HG03520 (cell line): Measurements from ENCODE around the gene DNAJC5G.
"Not testable (repeated sequence)": the region's sequence is repeated elsewhere in the genome, so short reads cannot be mapped to it uniquely, and the experiment has no call there.

Source experiments
- ATAC-seq: cut with Tn5 transposase; IDR thresholded peaks from one replicate; pipeline ENCODE4 v1.9.1; 2021; ENCODE audit warnings: mild to moderate bottlenecking, moderate library complexity; ENCODE audit not compliant: unreplicated experiment

The DNAJC5G gene

DNA sequence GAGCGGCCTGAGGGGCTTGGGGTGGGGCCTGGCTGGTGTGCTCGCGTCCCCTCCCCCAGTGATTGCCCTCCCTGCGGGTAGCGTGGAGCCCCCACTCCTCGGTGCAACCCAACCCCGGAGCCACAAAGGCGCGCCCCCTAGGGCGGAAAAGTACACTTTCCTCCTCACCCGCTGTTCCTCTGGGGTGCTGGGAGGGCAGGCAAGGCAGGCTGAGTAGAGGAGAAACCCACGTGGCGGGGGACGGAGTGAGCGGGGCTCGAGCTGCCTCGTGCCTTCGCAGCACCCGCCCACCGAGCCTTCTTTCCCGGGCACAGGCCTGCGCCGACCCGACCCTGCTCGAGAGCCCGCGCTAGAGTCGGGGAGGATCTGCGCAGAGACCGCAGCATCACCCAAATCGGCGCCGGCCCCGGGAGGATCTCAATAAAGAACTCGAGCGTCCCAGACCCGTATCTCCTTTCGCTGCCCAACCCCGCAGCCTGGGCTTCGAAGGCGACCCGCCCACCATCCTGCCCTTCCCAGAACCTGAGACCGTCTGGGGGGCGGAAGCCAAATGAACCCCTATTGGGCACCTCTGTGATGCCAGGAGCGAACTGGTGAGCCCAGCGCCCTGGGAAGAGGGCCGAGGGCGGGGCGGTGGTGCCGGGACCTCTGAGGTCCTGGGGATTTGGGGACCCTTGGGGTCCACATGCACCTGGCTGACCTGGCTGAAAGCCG lies 31.5 kb downstream of the DNAJC5G start:
- ATAC-seq = no peak

DNA sequence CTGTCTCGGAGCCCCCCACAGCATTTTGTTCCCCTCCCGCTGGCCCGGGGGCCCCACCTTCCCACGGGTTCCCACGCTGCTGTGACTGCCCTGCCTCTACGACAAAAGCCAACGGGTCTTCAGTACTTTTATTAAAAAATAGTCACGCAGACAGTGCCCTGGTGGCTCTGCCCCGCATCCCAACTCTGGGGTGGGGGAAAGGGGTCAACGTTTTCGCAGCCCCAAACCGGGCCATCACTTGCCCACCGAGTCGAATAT lies 32.0 kb downstream of the DNAJC5G start:
- ATAC-seq = no peak

DNA sequence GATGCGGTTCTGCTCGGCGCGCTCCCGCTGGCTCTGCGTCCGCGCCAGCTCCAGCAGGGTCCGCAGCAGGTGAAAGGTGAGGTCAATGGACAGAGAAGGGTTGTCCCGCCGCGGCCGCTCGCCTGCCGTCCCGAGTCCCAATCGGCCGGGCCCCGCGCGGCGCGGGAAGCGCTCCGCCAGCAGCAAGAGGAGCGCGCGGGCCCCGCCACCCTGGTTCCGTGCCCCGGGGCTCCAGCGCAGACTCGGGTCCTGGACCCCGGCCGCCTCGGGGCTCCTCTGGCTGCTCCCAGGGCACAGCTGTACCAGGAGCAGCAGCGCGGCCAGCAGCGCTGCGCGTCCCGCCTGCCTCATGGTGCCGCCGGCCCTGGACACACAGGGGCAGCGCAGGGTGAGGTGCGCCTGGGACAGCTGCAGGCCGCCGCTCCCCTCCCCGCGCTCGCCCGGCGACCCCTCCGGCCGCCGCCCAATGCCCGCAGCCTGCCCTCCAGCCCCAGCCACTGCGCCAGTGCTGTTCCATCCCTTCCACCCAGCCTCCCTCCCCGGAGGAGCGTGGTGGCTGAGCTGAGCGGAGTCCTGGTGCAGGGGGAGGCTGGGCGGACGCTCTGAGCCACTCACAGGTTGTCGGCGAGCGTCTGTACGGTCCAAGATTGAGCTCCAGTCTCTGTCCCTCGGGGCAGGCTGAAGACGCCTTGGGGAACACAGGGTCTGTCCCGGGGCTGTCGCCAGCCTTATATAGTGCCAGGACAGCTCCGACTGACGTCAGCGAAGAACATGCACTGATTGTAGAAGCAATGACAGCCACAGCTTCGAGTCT lies 32.5 kb downstream of the DNAJC5G start:
- no peak for ATAC-seq

DNA sequence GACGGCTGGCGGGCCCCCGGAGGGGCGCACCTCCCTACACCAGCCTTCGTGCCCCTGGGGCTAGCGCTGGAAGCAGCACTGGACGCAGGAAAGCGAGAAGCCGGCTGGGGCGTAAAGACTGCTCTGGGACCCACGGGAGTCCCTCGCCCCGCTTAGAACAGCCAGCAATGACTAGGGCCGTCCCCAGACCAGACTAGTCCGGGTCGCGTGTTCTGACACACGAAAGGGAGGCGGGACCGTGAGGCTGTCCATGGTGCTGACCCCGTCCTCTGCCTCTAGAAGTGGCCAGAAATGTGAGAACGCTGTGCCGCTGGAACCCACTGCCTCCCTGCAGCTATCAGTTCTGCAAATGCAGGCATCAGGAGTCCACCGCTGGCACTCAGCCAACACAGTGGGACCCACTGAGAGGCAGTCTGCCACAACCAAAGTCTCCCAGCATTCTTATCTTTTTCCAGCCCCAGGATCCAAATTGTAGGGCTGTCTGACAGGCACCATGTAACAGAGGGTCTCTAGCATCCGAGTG lies 33.2 kb downstream of the DNAJC5G start, which contains the start of gene UCN:
Gene UCN, minus strand, starts transcription at position 87 of the 523 bp plus-strand sequence. CDS start 550 bp downstream, outside the sequence.
- ATAC-seq = no peak

DNA sequence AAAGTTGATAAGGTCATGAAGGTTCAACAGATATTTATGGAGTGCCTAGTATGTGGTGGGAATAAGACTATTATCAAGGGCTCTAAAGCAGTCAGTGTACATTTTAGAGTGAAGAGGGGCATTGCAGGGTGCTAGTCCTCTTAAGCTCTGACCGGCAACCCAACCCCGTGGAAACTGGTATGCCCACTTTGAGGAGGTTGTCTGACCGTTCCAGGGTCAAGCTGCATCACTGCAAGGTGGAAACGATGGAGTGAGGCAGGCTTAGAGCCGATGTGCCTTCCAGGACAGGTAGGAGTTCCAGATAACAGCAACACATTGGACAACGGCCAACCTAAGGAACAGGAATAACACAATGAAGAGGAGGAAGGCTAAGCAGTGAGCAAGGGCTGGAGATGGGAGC lies 34.4 kb downstream of the DNAJC5G start:
- no peak for ATAC-seq

DNA sequence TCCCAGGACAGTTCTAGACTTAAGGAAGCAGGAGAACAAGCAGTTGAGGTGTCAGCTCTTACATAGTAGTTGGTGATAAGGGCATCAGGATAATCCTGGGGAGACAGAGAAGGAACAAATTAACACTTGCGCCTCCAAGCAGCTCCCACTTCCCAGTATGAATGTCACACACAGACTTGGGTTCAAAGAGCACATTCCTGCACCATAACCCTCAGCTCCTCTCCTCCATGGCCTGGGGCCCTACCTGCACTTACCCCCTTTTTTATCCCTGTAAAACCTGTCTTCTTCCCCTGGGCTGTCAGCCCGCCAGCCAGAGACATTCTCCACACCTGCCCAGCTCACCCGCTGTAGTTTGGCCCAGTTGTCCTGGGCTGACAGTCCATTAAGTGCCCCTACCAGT lies 36.9 kb downstream of the DNAJC5G start:
- ATAC-seq = no peak

DNA sequence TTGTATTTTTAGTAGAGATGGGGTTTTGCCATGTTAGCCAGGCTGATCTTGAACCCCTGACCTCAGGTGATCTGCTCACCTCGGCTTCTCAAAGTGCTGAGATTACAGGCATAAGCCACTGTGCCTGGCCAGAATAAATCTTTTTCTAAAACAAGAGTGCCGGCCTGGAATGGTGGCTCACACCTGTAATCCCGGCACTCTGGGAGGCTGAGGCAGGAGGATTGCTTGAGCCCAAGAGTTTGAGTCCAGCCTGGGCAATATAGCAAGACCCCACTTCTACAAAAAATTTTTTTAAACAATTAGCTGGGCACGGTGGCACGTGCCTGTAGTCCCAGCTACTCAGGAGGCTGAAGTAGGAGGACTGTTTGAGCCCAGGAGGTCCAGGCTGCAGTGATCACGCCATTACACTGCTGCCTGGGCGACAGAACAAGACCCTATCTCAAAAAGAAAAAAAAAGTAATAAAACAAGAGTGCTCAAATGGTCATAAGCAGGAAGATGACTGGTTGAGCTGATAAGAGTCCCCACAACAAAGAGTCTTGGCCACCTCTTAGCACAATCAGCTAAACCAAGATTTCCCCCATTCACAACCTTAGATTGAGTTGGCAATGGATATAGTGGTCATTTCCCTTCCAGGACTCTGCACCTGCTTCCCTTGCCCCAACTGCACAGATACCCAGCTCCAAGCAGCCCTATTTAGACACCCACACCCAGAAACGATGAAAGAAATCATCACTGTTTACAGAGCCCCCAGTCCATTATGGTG lies 38.8 kb downstream of the DNAJC5G start:
- no peak for ATAC-seq

DNA sequence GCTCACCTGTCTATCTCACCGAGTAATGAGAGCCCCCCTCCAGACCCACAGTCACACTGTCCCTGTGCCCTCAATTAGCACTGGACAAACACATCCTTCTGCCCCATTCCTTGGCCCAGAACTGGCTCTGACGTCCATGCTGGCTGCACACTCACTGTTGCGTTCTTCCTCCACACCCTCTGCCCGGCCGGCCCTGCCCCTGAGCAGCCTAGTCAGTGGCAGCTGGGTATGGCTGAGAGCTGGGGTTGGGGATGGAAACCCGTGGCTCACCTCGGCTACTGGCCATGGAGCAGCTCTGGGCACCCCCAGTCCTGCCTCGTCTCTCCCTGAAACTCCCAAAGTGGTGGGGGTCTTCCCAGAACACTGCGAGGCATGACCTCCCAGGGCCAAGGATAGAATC lies 39.5 kb downstream of the DNAJC5G start:
- no peak for ATAC-seq

DNA sequence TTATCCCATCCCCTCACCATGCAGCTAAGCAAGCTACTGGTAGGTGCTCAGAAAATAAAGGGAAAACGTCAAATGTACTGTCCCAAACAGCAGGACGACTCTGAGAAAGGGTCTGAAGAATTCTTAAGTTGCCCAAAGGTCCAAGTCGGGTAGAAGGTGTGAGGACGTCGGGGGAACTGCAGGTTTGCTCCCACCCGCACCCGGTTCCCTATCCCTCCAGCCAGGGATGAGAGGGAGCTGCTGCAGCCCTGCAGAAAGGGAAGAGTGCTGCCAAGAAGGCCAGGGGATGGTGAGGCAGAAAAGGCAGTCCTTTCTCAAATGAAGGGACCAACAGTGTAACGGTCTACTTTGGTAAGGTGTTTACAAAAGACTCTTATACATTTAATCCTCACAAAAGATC lies 39.9 kb downstream of the DNAJC5G start:
- ATAC-seq = no peak

DNA sequence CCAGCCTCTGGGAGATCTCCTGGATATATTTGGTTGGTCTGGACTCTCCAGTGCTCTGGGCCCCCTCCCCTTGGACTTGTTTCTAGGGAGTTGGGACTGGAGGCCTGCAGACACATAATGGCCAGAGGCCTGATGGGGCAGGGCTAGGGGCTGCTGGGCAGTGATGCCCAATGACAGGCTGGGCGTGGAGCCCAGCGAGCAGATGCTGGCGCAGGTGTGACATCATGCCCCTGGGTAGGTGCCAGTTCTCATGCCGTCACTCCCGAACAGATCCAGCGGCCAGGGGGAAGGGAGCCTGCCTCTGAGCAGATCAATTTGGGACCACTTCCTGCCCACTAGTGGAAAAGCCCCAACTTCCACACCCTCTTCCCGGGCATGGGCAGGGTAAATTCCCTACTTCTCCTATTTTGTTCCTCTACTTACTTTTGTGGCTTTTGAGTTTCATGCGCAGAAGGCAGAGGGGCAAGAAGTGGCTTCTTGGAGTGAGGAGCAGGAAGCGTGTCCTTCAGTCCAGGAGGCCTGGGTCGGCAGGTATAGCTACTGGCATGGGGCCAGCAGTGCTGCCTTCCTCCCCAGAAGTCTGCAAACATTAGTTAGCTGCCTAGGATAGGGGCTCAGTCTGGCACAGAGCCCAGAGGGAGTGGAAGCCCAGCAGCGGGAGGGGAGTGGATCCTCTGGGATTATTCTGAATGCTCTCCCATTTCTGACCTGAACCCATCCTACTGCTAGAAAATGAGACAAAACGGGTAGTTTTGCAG lies 41.6 kb downstream of the DNAJC5G start:
- no peak for ATAC-seq

DNA sequence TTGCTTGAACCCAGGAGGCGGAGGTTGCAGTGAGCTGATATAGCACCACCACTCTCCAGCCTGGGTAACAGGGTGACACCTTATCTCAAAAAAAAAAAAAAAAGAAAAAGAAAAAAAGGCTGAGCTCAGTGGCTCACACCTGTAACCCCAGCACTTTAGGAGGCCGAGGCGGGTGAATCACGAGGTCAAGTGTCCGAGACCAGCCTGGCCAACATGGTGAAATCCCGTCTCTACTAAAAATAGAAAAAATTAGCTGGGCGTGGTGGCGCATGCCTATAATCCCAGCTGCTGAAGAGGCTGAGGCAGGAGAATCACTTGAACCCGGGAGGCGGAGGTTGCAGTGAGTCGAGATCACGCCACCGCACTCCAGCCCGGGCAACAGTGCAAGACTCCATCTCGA lies 44.6 kb downstream of the DNAJC5G start:
- not testable (repeated sequence) for ATAC-seq

DNA sequence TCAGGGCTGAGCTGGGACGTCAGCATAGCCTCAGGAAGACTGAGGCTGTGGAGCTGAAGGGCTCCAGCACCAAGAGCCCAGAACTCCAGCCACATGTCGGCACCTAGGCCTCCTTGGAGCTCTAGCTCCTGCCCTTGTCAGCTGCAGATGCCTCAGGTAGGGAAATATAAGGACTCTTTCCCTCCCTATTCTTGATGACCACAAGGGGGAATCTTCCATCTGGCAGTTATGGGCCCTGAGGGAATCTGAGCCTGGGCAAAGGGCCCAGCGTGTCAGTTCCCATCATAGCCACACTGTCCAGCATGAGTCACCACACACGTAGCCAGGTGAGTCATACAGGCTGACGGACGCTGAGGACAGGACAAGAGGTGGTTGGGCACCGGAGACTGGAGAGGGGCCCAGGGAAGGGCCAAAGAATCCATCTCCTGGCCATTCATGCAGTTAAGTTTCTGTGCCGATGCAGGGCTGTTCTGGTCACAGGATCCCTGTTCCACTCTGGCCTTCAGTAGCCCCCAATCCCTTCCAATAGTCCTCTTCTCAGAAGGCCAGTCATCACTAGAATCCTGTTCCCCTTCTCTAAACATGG lies 45.8 kb downstream of the DNAJC5G start:
- no peak for ATAC-seq

DNA sequence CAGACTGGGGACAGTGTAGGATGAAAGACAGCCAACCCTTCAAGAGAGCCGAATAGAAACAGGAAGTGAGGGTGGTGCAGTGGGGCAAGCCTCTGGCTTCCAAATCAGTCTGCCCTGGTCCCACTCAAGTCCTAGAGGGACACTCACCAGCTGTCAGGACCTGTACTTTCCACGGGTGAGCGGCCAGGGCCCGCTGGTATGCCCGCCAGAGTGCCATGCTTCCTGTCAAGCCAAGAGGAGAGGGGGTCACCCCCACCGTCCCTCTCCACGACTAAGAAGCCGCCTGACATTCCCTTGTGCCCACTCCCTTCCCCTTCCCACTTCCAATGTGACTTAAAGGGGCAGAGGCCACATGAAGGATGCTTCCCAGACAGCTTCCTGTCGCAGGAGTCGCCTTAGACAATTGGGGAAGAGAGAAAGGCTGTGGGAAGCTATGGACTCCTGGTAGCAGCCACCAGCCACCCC lies 47.1 kb downstream of the DNAJC5G start:
- no peak for ATAC-seq

DNA sequence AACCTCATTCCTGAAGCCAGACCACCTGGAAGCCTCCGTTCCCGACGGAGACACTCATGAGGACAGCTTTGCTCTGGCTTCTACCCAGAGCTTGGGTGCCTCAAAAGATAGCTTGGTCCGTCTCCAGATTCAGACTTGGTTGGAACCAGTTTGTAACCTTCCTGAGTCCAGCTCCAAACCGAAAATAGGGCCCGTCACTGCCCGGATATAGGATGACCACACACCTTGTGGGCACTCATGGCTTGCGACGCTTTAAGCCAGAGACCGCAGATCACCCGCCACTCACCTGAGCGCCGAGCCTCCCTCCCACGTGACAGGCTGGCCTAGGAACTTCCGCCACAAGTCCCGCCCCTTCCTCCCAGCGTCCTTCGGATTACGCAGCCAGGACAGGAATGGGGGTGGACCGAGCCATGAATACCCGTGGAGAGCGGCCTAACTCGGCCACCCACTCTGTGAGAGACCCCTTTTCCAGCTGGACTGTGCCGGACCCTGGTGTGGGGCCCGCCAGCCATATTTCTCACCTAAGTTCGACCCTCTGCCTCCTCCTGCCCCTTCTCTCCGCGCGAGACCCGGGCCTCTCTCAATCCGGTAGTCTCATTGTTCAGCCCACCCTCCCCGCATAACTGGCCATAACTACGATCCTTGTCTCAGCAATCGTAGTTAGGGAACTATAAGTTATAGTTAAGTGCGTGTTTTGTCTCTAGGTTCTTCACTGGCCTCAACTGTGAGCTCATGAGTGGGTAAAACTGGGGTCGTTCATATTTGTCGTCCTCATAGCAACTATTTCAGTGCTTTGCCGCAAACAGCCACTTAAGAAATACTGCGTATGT lies 47.7 kb downstream of the DNAJC5G start, which contains the start of gene MPV17:
Gene MPV17, minus strand, starts transcription at position 332 of the 830 bp plus-strand sequence. CDS start 580 bp downstream, outside the sequence.
- ATAC-seq = peak; percentile 89

DNA sequence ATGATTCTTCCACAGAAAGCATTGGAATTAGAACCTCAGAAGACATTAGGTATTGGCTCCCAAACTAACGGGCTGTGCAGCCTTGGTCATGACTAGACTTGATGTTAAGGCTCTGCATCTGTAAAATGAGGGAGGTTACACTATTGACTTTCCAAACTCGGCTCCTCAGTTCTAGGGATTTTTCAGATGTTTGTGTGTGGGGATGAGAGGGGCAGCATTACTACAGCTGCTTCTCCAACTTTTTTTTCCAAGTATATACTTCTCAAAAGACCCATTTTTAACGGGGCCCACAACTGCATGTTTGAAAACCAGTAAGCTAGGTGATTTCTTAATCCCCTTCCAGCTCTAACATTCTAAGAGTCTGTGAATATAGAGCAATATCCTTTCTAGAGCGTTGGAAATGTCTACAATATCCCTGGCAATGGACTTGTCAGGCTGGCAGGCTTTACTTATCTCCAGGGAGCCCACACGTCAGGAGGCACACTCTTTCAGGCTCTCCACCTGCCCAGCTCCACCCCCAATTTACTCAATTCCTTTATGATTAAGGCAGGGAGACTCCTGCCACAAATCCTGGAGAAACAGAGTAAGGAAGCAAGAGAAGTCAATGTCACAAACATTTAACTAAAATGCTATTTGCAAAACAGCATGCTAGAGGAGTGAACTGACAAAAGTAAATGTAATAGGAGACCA lies 48.5 kb downstream of the DNAJC5G start:
- ATAC-seq = no peak

DNA sequence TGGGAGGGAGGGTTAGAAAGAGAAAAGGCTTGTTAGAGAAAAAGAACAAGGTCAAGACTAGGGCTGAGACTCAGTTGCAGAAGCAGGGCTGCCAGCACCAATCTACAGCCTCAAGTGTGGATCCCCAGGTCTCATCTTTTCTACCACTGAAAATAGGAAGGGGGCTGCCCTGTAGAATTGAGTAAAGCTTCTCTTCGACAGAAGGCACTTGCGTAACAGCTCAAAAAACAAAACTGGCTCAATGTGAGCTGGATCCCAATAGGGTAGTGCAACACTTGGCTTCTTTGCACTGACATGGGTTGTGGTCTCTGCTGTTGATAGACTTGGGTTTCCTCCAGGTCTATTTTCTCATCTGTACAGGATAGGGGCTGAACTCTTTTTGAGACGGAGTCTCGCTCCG lies 49.5 kb downstream of the DNAJC5G start:
- ATAC-seq = no peak
